Endothelial cell of umbilical vein (primary cell): ENCODE measurements around the gene CRELD1. TPM values are rescaled to one million over a fixed set of nuclear protein-coding genes. Genes with fewer than 3 reads are reported as not detected.

Experiments used
- BruUV-seq: library from RNA; stranded (reverse); fragments of 400-500 nt; replicated peaks from 2 replicates; lab custom pipeline; 2021; lab: Mats Ljungman, UMichigan
- CTCF ChIA-PET: fragments of 300-600, 350-600 bp; sonication (Branson Sonifier 250); formaldehyde crosslinking; loops from one replicate; lab custom pipeline; 2021; ENCODE audit warnings: antibody characterized with exemption, inconsistent platforms; lab: Charles Lee
- POLR2A ChIA-PET: fragments of 300-600, 350-600 bp; sonication (Branson Sonifier 250); formaldehyde crosslinking; loops from one replicate; lab custom pipeline; 2021; ENCODE audit warnings: antibody characterized with exemption, inconsistent platforms; lab: Charles Lee
- DNase-seq: peaks from one replicate; pipeline ENCODE4 v3.0.0-alpha.2; 2011; ENCODE audit warnings: low read depth, low spot score
- FAIRE-seq: peaks from 2 replicates; lab custom pipeline; 2011; peaks lifted over from hg19 to GRCh38; lab: Jason Lieb, UNC
- H2AFZ ChIP-seq: 2 replicates; pipeline ENCODE4 v1.6.0; 2012; ENCODE audit warnings: low read depth, low read length, control low read depth, inconsistent platforms
- H3K27ac ChIP-seq: 2 replicates; pipeline ENCODE4 v1.5.1; 2011; ENCODE audit warnings: low read depth, mild to moderate bottlenecking, control low read depth, low read length, moderate library complexity; ENCODE audit not compliant: insufficient read depth
- H3K27me3 ChIP-seq, 2 experiments: 2 replicates each; pipeline versions ENCODE4 v1.6.0 to v1.6.1; 2011; ENCODE audit warnings: low read length in 2 of 2, mixed read lengths in 1 of 2; ENCODE audit not compliant: control insufficient read depth in 2 of 2, insufficient read depth in 2 of 2
- H3K36me3 ChIP-seq, 2 experiments: 2 replicates in 1 of 2; 3 replicates in 1 of 2; pipeline ENCODE4 v1.5.1; 2011; ENCODE audit warnings: low read length in 2 of 2, mild to moderate bottlenecking in 1 of 2, moderate library complexity in 1 of 2; ENCODE audit not compliant: control insufficient read depth in 2 of 2, insufficient read depth in 2 of 2; ENCODE audit errors: extremely low read depth in 1 of 2
- H3K4me1 ChIP-seq: 3 replicates; pipeline ENCODE4 v1.5.1; 2011; ENCODE audit warnings: mild to moderate bottlenecking, low read length; ENCODE audit not compliant: control insufficient read depth, insufficient read depth; ENCODE audit errors: extremely low read depth
- H3K4me2 ChIP-seq: 2 replicates; pipeline ENCODE4 v1.6.1; 2011; ENCODE audit warnings: low read length, control low read depth, mixed read lengths; ENCODE audit not compliant: insufficient read depth
- H3K4me3 ChIP-seq, 3 experiments: fragments of 200-600 bp in 1 of 3; sonication (generic), shearing (Covaris generic) in 1 of 3; replicated peaks in 1 of 3; 2 replicates each; pipeline ENCODE4 v1.5.1; 2011 to 2016; ENCODE audit warnings: control low read depth in 3 of 3, low read length in 3 of 3, mild to moderate bottlenecking in 2 of 3, inconsistent platforms in 1 of 3, low read depth in 1 of 3, moderate library complexity in 1 of 3; ENCODE audit not compliant: insufficient read depth in 1 of 3
- H3K79me2 ChIP-seq: 2 replicates; pipeline ENCODE4 v1.6.0; 2012; ENCODE audit warnings: low read length, inconsistent platforms; ENCODE audit not compliant: control insufficient read depth, insufficient read depth
- H3K9ac ChIP-seq: replicated peaks from 2 replicates; pipeline ENCODE3; 2011; ENCODE audit warnings: low read length, control low read depth; ENCODE audit not compliant: insufficient read depth; ENCODE audit errors: extremely low read depth
- H3K9me1 ChIP-seq: replicated peaks from 3 replicates; pipeline ENCODE4 v1.6.0; 2011; ENCODE audit warnings: mild to moderate bottlenecking, low read length; ENCODE audit not compliant: control insufficient read depth, insufficient read depth; ENCODE audit errors: extremely low read depth
- H3K9me3 ChIP-seq: replicated peaks from 2 replicates; pipeline ENCODE4 v1.5.1; 2012; ENCODE audit warnings: low read length, inconsistent platforms; ENCODE audit not compliant: control insufficient read depth, insufficient read depth
- H4K20me1 ChIP-seq: replicated peaks from 2 replicates; pipeline ENCODE3; 2011; ENCODE audit warnings: mild to moderate bottlenecking, low read length; ENCODE audit not compliant: control insufficient read depth, insufficient read depth; ENCODE audit errors: extremely low read depth
- CTCF ChIP-seq, 2 donors: IDR thresholded peaks; 1 replicate in 1 of 2; 2 replicates in 1 of 2; pipeline ENCODE4 v1.5.1; 2011; ENCODE audit warnings: low read length in 2 of 2, mild to moderate bottlenecking in 2 of 2, moderate library complexity in 2 of 2, control low read depth in 1 of 2, inconsistent platforms in 1 of 2, low read depth in 1 of 2; ENCODE audit not compliant: insufficient read depth in 1 of 2; ENCODE audit errors: extremely low read depth in 1 of 2
- EZH2 ChIP-seq: IDR thresholded peaks from 2 replicates; pipeline ENCODE4 v1.6.1; 2012; ENCODE audit warnings: borderline replicate concordance, low read depth, mild to moderate bottlenecking, moderate library complexity, low read length, inconsistent platforms; ENCODE audit not compliant: severe bottlenecking
- FOS ChIP-seq: IDR thresholded peaks from 2 replicates; pipeline ENCODE4 v1.6.1; 2011; ENCODE audit warnings: mild to moderate bottlenecking, low read length, moderate library complexity, borderline replicate concordance; ENCODE audit not compliant: insufficient read depth
- GATA2 ChIP-seq: IDR thresholded peaks from 2 replicates; pipeline ENCODE4 v1.7.0; 2011; ENCODE audit warnings: low read depth, mild to moderate bottlenecking, moderate library complexity, mixed read lengths, low read length; ENCODE audit not compliant: insufficient read length, insufficient read depth
- JUN ChIP-seq: IDR thresholded peaks from 2 replicates; pipeline ENCODE4 v1.6.1; 2011; ENCODE audit warnings: borderline replicate concordance, low read depth; ENCODE audit not compliant: insufficient read length, insufficient read depth
- MYC ChIP-seq: IDR thresholded peaks from one replicate; pipeline ENCODE4 v1.6.1; 2011; ENCODE audit warnings: mild to moderate bottlenecking, low read depth, low read length
- POLR2A ChIP-seq: IDR thresholded peaks from 2 replicates; pipeline ENCODE4 v1.6.1; 2012; ENCODE audit warnings: low read depth, mild to moderate bottlenecking, control low read depth, low read length
- POLR2AphosphoS5 ChIP-seq: IDR thresholded peaks from 2 replicates; pipeline ENCODE4 v1.6.1; 2012; ENCODE audit warnings: low read depth, mild to moderate bottlenecking, control low read depth, low read length, moderate library complexity; ENCODE audit not compliant: insufficient read depth
- dilution Hi-C: fragments of 300-500 bp; cut with MboI; formaldehyde crosslinking; loops from one replicate; pipeline ENCODE4 v1.15.0; 2019; ENCODE audit warnings: low sequenced_read_pairs; ENCODE audit not compliant: extremely low pct_ligation_motif_present
- intact Hi-C: fragments of 100-400 bp; cut with micrococcal nuclease; formaldehyde crosslinking; loops from one replicate; pipeline ENCODE4 v1.10.0; 2022
- polyA plus RNA-seq, 4 experiments: library from polyadenylated mRNA; depleted of rRNA in 3 of 4; stranded (reverse) in 3 of 4; unstranded in 1 of 4; fragments of >200 nt; gene quantifications; 2 replicates each; pipeline versions ENCODE4 v1.2.1 to v1.2.3, GENCODE V29; 2011 to 2012; ENCODE audit warnings: missing spikeins in 1 of 4
- small RNA-seq: library from RNA; depleted of rRNA; stranded (forward); fragments of <200 nt; gene quantifications from one replicate; pipeline ENCODE3, GENCODE V24; 2012; ENCODE audit warnings: low replicate concordance, low read depth; ENCODE audit not compliant: insufficient read depth, insufficient read length
- total RNA-seq: library from RNA; stranded (reverse); gene quantifications from 2 replicates; pipeline ENCODE4 v1.2.3, GENCODE V29; 2021
- TF ChIP-seq, protein P1 (sequence below): IDR thresholded peaks from 2 replicates; pipeline ENCODE4 v1.6.1; 2011; ENCODE audit not compliant: insufficient read depth, insufficient read length

Gene CRELD1
- total and polyA plus RNA-seq, 2 donors (not counting 3 experiments of a cell fraction or from before 2014, with no cell fraction given), result 21.6 to 43.9 TPM

DNA sequence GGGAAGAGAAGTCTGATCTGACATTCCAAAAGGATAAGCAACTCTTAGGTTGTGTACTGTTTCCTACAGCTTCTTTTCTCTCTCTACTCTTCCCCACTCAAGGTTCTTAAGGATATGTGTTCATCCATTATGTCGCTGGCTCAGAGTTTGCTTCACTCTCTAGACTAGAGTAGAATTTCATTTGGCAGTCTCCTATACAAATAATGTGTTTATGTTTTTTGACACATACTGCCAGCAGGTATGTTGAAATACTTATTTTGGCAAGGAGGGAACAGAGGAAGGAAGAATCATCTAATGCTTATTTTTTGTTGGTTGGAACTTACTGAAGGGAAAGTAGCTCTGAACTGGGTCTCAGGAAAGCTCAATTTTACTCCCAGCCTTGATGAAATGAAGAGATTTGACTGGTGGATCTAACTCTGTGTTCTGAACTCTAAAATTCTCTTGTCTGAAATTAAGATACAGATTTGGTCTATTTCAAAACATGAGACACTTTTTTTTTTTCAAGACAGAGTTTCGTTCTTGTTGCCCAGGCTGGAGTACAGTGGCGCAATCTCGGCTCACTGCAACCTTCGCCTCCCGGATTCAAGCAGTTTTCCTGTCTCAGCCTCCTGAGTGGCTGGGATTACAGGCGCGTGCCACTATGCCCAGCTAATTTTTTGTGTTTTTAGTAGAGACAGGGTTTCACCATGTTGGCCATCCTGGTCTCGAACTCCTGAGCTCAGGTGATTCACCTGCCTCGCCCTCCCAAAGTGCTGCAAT is 60.6 kb downstream of the CRELD1 start:
- TF ChIP-seq CTCF (IDR thresholded peaks at IDR 0.05; ENCODE audit: extremely low read depth in 1 of 2, insufficient read depth in 1 of 2, low read depth in 1 of 2, low read length in 2 of 2) (no peak), FOS (no peak), POLR2A (no peak), GATA2 (no peak), MYC (no peak), EZH2 (no peak), JUN (no peak), POLR2AphosphoS5 (no peak)
- TF ChIP-seq, protein P1, sequence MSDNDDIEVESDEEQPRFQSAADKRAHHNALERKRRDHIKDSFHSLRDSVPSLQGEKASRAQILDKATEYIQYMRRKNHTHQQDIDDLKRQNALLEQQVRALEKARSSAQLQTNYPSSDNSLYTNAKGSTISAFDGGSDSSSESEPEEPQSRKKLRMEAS, result no peak
- Histone ChIP-seq H3K27ac (no peak overlapping the region), H3K4me1 (no peaks in the 10 kb centered on the region), H3K4me3 (no peak overlapping the region), H3K4me2 (no peak overlapping the region), H3K36me3 (no peaks in the 10 kb centered on the region), H3K27me3 (no peaks in the 10 kb centered on the region), H3K79me2 (peaks cover 24% of the 10 kb centered on the region), H4K20me1 (no peaks in the 10 kb centered on the region), H3K9me3 (no peaks in the 10 kb centered on the region), H3K9ac (no peak overlapping the region), H2AFZ (no peak overlapping the region), H3K9me1 (no peaks in the 10 kb centered on the region)
- FAIRE-seq, result peak; percentile 37
- CTCF ChIA-PET, result interaction anchor here (0.6 to 1.0 kb wide), 2 partner anchors 19 to 81 kb away, joined by 3 read pairs; no protein-coding TSS in a partner anchor
- POLR2A ChIA-PET, result interaction anchor here (0.8 kb wide), 1 partner anchor 17 kb away, joined by 6 read pairs; no protein-coding TSS in a partner anchor
- no peak for DNase-seq
- dilution Hi-C loops, result no loop called here
- intact Hi-C loops, result no loop called here
- BruUV-seq, result no TSS peak

Small RNA genes lying within 50 kb of the gene (small RNA-seq; reads per million reads assigned to genes)
- not detected for gene RNU6-882P

Other genes with a start within 250 kb of the CRELD1 start
- gene CPNE9, start 230.0 kb upstream of the CRELD1 start, total RNA-seq, result not detected in 2 replicates
- gene CPNE9, start 230.0 kb upstream of the CRELD1 start, polyA plus RNA-seq, result not detected in 2 replicates
- 23.2 and 26.2 TPM in 2 replicates for gene BRPF1, start 202.1 kb upstream of the CRELD1 start, total RNA-seq
- 12.5 and 13.8 TPM in 2 replicates for gene BRPF1, start 202.1 kb upstream of the CRELD1 start, polyA plus RNA-seq
- gene OGG1, start 183.9 kb upstream of the CRELD1 start, total RNA-seq, result 24.1 and 27.2 TPM in 2 replicates
- gene OGG1, start 183.9 kb upstream of the CRELD1 start, polyA plus RNA-seq, result 32.1 and 36.2 TPM in 2 replicates
- 23.5 and 25.7 TPM in 2 replicates for gene CAMK1, start 163.9 kb upstream of the CRELD1 start, total RNA-seq
- gene CAMK1, start 163.9 kb upstream of the CRELD1 start, polyA plus RNA-seq, result 24.4 and 28.4 TPM in 2 replicates
- 31.0 and 31.3 TPM in 2 replicates for gene TADA3, start 141.4 kb upstream of the CRELD1 start, total RNA-seq
- gene TADA3, start 141.4 kb upstream of the CRELD1 start, polyA plus RNA-seq, result 27.8 and 29.6 TPM in 2 replicates
- 197 TPM in 2 replicates for gene ARPC4, start 140.8 kb upstream of the CRELD1 start, total RNA-seq
- gene ARPC4, start 140.8 kb upstream of the CRELD1 start, polyA plus RNA-seq, result 181 and 217 TPM in 2 replicates
- 41.8 and 43.5 TPM in 2 replicates for gene TTLL3, start 123.6 kb upstream of the CRELD1 start, total RNA-seq
- 63.7 and 65.2 TPM in 2 replicates for gene TTLL3, start 123.6 kb upstream of the CRELD1 start, polyA plus RNA-seq
- gene RPUSD3, start 89.8 kb upstream of the CRELD1 start, total RNA-seq, result 34.8 and 38.9 TPM in 2 replicates
- gene RPUSD3, start 89.8 kb upstream of the CRELD1 start, polyA plus RNA-seq, result 56.6 and 63.2 TPM in 2 replicates
- not detected in 2 replicates for gene CIDEC, start 53.6 kb upstream of the CRELD1 start, total RNA-seq
- 0.14 TPM in 1 of 2 replicates, not detected in the other for gene CIDEC, start 53.6 kb upstream of the CRELD1 start, polyA plus RNA-seq
- gene JAGN1, start 43.2 kb upstream of the CRELD1 start, total RNA-seq, result 29.6 and 31.4 TPM in 2 replicates
- gene JAGN1, start 43.2 kb upstream of the CRELD1 start, polyA plus RNA-seq, result 46.5 and 50.1 TPM in 2 replicates
- gene IL17RE, start 31.0 kb upstream of the CRELD1 start, total RNA-seq, result 1.2 and 1.5 TPM in 2 replicates
- gene IL17RE, start 31.0 kb upstream of the CRELD1 start, polyA plus RNA-seq, result 1.3 and 1.6 TPM in 2 replicates
- gene IL17RC, start 16.7 kb upstream of the CRELD1 start, total RNA-seq, result 16.7 and 19.9 TPM in 2 replicates
- gene IL17RC, start 16.7 kb upstream of the CRELD1 start, polyA plus RNA-seq, result 18.7 and 22.3 TPM in 2 replicates
- 1.5 and 2.5 TPM in 2 replicates for gene PRRT3, start 18.6 kb downstream of the CRELD1 start, total RNA-seq
- gene PRRT3, start 18.6 kb downstream of the CRELD1 start, polyA plus RNA-seq, result 1.5 and 2.0 TPM in 2 replicates
- gene EMC3, start 53.0 kb downstream of the CRELD1 start, total RNA-seq, result 63.7 and 69.9 TPM in 2 replicates
- gene EMC3, start 53.0 kb downstream of the CRELD1 start, polyA plus RNA-seq, result 124 and 129 TPM in 2 replicates
- 23.4 and 26.8 TPM in 2 replicates for gene FANCD2, start 92.6 kb downstream of the CRELD1 start, total RNA-seq
- gene FANCD2, start 92.6 kb downstream of the CRELD1 start, polyA plus RNA-seq, result 7.1 and 8.2 TPM in 2 replicates
- gene FANCD2OS, start 174.4 kb downstream of the CRELD1 start, total RNA-seq, result not detected in 2 replicates
- not detected in 2 replicates for gene FANCD2OS, start 174.4 kb downstream of the CRELD1 start, polyA plus RNA-seq
- 123 and 133 TPM in 2 replicates for gene BRK1, start 181.8 kb downstream of the CRELD1 start, total RNA-seq
- gene BRK1, start 181.8 kb downstream of the CRELD1 start, polyA plus RNA-seq, result 144 and 163 TPM in 2 replicates
- gene VHL, start 207.9 kb downstream of the CRELD1 start, total RNA-seq, result 39.2 and 41.0 TPM in 2 replicates
- gene VHL, start 207.9 kb downstream of the CRELD1 start, polyA plus RNA-seq, result 8.5 and 10.4 TPM in 2 replicates
- gene IRAK2, start 231.1 kb downstream of the CRELD1 start, total RNA-seq, result 10.0 and 11.1 TPM in 2 replicates
- gene IRAK2, start 231.1 kb downstream of the CRELD1 start, polyA plus RNA-seq, result 7.3 and 7.9 TPM in 2 replicates